GM12878 (cell line): ENCODE results near the gene SP3. TPM values are rescaled to one million over a fixed set of nuclear protein-coding genes. Genes with fewer than 3 reads are reported as not detected.

Experiments used
- ATAC-seq: fragments of 200-7000 bp; cut with Tn5 transposase; 3 replicates; pipeline ENCODE4 v1.9.1; 2020; ENCODE audit warnings: mild to moderate bottlenecking, moderate library complexity
- BruUV-seq: library from RNA; stranded (reverse); fragments of 400-500 nt; replicated peaks from 2 replicates; lab custom pipeline; 2021; lab: Mats Ljungman, UMichigan
- CTCF ChIA-PET: fragments of 300-600 bp; sonication (Branson Sonifier 250); formaldehyde crosslinking; extraction: SDS; loops from one replicate; lab custom pipeline; 2021; ENCODE audit warnings: inconsistent platforms; lab: Yijun Ruan, JAX
- POLR2A ChIA-PET: fragments of 350-600 bp; formaldehyde crosslinking; extraction: SDS; loops from one replicate; lab custom pipeline; 2021; ENCODE audit warnings: inconsistent platforms; lab: Charles Lee
- RAD21 ChIA-PET: fragments of 300-600 bp; sonication (Branson Sonifier 250); formaldehyde crosslinking; loops from one replicate; lab custom pipeline; 2023; ENCODE audit warnings: antibody characterized with exemption; ENCODE audit not compliant: unreplicated experiment; lab: Charles Lee
- SMC1A ChIA-PET: fragments of 300-600 bp; sonication (Branson Sonifier 250); formaldehyde crosslinking; loops from one replicate; lab custom pipeline; 2023; ENCODE audit not compliant: unreplicated experiment, uncharacterized antibody; lab: Charles Lee
- DNase-seq: peaks from one replicate; pipeline ENCODE4 v3.0.0-alpha.2; 2011; ENCODE audit warnings: low read depth, low spot score
- FAIRE-seq: peaks from 3 replicates; lab custom pipeline; 2011; peaks lifted over from hg19 to GRCh38; lab: Jason Lieb, UNC
- H2AFZ ChIP-seq: 2 replicates; pipeline ENCODE4 v1.6.0; 2011; ENCODE audit warnings: low read depth, low read length, control low read depth; ENCODE audit not compliant: control insufficient read depth
- H3K27ac ChIP-seq: 2 replicates; pipeline ENCODE4 v1.5.1; 2011; ENCODE audit warnings: control low read depth; ENCODE audit not compliant: control insufficient read depth, insufficient read depth
- H3K27me3 ChIP-seq, 2 experiments: replicated peaks in 1 of 2; 2 replicates each; pipeline versions ENCODE4 v1.6.0 to v1.6.1; 2011; ENCODE audit warnings: low read length in 1 of 2; ENCODE audit not compliant: control insufficient read depth in 2 of 2, insufficient read depth in 2 of 2
- H3K36me3 ChIP-seq, 2 experiments: 2 replicates each; pipeline ENCODE4 v1.5.1; 2011; ENCODE audit warnings: low read length in 1 of 2; ENCODE audit not compliant: control insufficient read depth in 2 of 2, insufficient read depth in 2 of 2
- H3K4me1 ChIP-seq: 2 replicates; pipeline ENCODE4 v1.6.1; 2011; ENCODE audit warnings: mild to moderate bottlenecking, low read length, moderate library complexity, mixed read lengths; ENCODE audit not compliant: control insufficient read depth, insufficient read depth
- H3K4me2 ChIP-seq: 2 replicates; pipeline ENCODE4 v1.6.0; 2011; ENCODE audit warnings: control low read depth; ENCODE audit not compliant: control insufficient read depth, insufficient read depth
- H3K4me3 ChIP-seq: fragments of 200-600 bp; sonication (generic); 2 replicates; pipeline ENCODE4 v1.5.1; 2016
- H3K79me2 ChIP-seq: 2 replicates; pipeline ENCODE4 v1.6.0; 2011; ENCODE audit warnings: low read length; ENCODE audit not compliant: control insufficient read depth, insufficient read depth
- H3K9ac ChIP-seq: 2 replicates; pipeline ENCODE4 v1.8.0; 2011; ENCODE audit warnings: low read length, control low read depth, mixed read lengths; ENCODE audit not compliant: control insufficient read depth, insufficient read depth
- H3K9me3 ChIP-seq: replicated peaks from 3 replicates; pipeline ENCODE4 v1.5.1; 2011; ENCODE audit warnings: mild to moderate bottlenecking, low read length; ENCODE audit not compliant: control insufficient read depth, insufficient read depth
- H4K20me1 ChIP-seq: 2 replicates; pipeline ENCODE4 v1.6.0; 2011; ENCODE audit not compliant: control insufficient read depth, insufficient read depth
- CUX1 ChIP-seq: IDR thresholded peaks from 2 replicates; pipeline ENCODE4 v1.6.1; 2012; ENCODE audit warnings: improper control_type of control experiment, low read depth, low read length; ENCODE audit not compliant: insufficient replicate concordance
- SKIL ChIP-seq: fragments of 450-650 bp; IDR thresholded peaks from 2 replicates; pipeline ENCODE4 v1.6.1; 2017; ENCODE audit warnings: mild to moderate bottlenecking, low read depth, inconsistent platforms; ENCODE audit not compliant: poor library complexity, severe bottlenecking
- WGBS: methylation state at CpG from one replicate; pipeline ENCODE4 v1.1.6; 2016; ENCODE audit warnings: low lambda C conversion rate; ENCODE audit not compliant: insufficient replicate concordance, insufficient coverage; ENCODE audit errors: missing lambda C conversion rate; 5-methylcytosine and 5-hydroxymethylcytosine counted together
- in situ Hi-C: fragments of 300-500 bp; cut with MboI; formaldehyde crosslinking; loops from 9 replicates; pipeline ENCODE4 v1.14.3; 2018; ENCODE audit warnings: mixed read lengths
- intact Hi-C: fragments of 100-400 bp; cut with micrococcal nuclease; formaldehyde crosslinking; loops from one replicate; pipeline ENCODE4 v1.14.2; 2022; ENCODE audit not compliant: unreplicated experiment
- polyA plus RNA-seq, 11 experiments: library from polyadenylated mRNA; depleted of rRNA in 4 of 11; unstranded in 6 of 11; stranded (reverse) in 5 of 11; fragments of >200 nt; fragmentation: Nextera tagmentation in 4 of 11; fragmentation: Illumina TruSeq in 1 of 11; extraction: Ambion mirVana in 4 of 11; extraction: Trizol in 1 of 11; gene quantifications; 1 replicate in 1 of 11; 2 replicates in 10 of 11; pipeline versions ENCODE4 v1.2.1 to v1.2.3, GENCODE V29; 2011 to 2016; ENCODE audit warnings: inconsistent platforms in 2 of 11, missing spikeins in 2 of 11, low read depth in 1 of 11
- total RNA-seq, 4 experiments: library from RNA; depleted of rRNA in 3 of 4; stranded (reverse); fragments of >200 nt in 3 of 4; fragmentation: Illumina TruSeq in 1 of 4; extraction: Trizol in 1 of 4; gene quantifications; 2 replicates each; pipeline versions ENCODE4 v1.2.1 to v1.2.3, GENCODE V29; 2013 to 2021

The SP3 gene
- total and polyA plus RNA-seq, 10 of the 15 experiments (the other 5 are each of a cell fraction or from before 2014, with no cell fraction given), result 9.9 to 87.6 (median 52.4) TPM

- TF ChIP-seq SKIL (no peak), CUX1 (no peak)
- TF ChIP-seq, all 136 proteins: peak for 0
- FAIRE-seq, result no peak
- Histone ChIP-seq H4K20me1 (no peaks in the 10 kb centered on the region), H3K79me2 (no peaks in the 10 kb centered on the region), H3K36me3 (no peaks in the 10 kb centered on the region), H3K9ac (no peak overlapping the region), H3K4me2 (no peak overlapping the region), H3K4me1 (peaks cover 7% of the 10 kb centered on the region), H3K4me3 (no peak overlapping the region), H2AFZ (no peak overlapping the region), H3K27me3 (no peaks in the 10 kb centered on the region), H3K9me3 (no peaks in the 10 kb centered on the region), H3K27ac (no peak overlapping the region)
- intact Hi-C loops (no loop called here), in situ Hi-C loops (no loop called here)
- 50% methylated on average over 2 of the region's 2 CpGs for WGBS
- no peak for DNase-seq
- POLR2A ChIA-PET, result no interaction called here
- CTCF ChIA-PET, result no interaction called here
- RAD21 ChIA-PET, result no interaction called here
- no peak for ATAC-seq
- SMC1A ChIA-PET, result interaction anchor here (1.2 kb wide), 2 partner anchors 14 to 123 kb away, joined by 3 read pairs; no protein-coding TSS in a partner anchor
- BruUV-seq, result no TSS peak
Measured at GRCh38 chr2:173997753-173998152, 32.6 kb upstream of the SP3 start.
